Forelimb muscle (tissue), 1 donor: ENCODE measurements around the gene GTPBP8. TPM values are rescaled to one million over a fixed set of nuclear protein-coding genes. Genes with fewer than 3 reads are reported as not detected.

Source experiments
- DNase-seq: peaks from one replicate; pipeline ENCODE4 v3.0.0-alpha.2; 2013; ENCODE audit warnings: low read depth
- polyA plus RNA-seq: library from polyadenylated mRNA; unstranded; fragments of 120-200 nt; gene quantifications from one replicate; pipeline ENCODE4 v1.2.1, GENCODE V29; 2013; ENCODE audit not compliant: insufficient read length

GTPBP8 gene
- polyA plus RNA-seq, result 17.4 TPM

DNA sequence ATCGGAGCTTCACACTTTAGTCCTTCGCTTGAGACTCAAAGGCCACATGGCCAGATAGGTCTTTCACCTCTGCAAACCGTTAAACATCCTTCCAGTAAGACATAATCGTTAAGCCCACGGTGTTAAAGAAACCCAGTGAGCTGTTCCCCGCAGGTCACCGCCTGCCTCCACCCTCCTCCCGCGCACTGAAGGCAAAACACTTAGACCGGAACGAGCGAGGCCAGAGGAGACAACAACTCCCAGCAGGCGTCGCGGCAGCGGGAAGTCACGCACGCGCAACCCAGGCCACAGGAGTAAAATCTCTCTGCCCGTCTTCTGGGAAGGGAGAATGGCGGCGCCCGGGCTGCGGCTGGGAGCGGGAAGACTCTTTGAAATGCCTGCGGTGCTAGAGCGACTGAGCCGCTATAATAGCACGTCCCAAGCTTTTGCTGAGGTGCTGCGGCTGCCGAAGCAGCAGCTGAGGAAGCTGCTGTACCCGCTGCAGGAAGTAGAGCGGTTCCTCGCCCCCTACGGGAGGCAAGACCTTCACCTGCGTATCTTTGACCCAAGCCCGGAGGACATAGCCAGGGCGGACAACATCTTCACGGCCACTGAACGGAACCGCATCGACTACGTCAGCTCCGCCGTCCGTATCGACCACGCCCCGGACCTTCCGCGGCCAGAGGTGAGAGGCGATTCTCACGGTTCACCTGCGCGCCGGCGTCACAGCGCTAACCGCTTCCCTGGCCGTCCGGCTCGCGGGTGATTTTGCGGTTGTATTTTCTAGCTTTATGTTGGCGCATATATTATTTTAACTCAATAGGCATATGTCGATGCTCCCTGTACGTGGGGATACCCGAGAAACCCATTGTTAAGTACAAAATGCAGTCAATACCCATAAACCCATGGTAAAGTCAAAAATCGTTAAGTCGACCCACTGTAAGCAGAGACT lies at the start of gene GTPBP8:
Gene GTPBP8, plus strand, starts transcription at position 313 of the 931 bp plus-strand sequence. Its CDS starts 16 bp downstream, at position 329.
- DNase-seq, result peak; percentile 64

DNA sequence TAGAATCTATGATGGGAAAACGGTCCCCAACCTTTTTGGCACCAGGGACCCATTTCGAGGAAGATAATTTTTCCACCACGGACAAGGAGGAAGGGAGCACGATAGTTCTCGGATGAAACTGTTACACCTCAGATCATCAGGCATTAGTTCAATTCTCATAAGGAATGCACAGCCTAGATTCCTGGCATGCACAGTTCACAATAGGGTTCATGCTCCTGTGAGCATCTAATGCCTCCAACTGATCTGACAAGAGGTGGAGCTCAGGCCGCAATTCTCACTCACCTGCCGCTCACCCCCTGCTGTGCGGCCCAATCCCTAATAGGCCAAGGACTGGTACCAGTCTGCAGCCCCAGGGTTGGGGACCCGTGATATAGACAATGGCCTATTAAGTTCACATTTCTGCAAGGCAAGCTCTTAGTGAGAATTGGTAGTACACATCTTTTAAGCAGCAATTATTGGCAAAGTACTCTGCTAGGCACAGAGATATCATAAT lies 42.4 kb upstream of the GTPBP8 start:
- no peak for DNase-seq

DNA sequence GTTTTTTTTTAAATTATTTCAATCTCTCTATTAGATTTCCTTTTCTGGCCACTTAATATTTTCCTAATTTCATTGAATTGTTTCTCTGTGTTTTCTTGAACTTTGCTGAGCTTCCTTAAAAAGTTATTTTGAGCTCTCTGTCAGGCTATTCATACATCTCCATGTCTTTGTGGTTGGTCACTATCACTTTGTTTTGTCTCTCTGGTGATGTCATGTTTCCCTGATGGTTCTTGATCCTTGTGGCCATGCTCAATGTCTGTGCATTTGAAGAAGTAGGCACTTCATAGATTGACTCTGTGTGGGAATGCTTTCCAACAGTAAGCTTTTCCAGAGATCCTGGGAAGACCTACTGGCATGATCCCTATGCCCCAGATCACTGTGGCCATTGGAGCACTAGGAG lies 34.4 kb upstream of the GTPBP8 start:
- no peak for DNase-seq

- no peak for DNase-seq
These were observed 31.8 kb upstream of the GTPBP8 start for GRCh38 chr3:112958811-112959560.

DNA sequence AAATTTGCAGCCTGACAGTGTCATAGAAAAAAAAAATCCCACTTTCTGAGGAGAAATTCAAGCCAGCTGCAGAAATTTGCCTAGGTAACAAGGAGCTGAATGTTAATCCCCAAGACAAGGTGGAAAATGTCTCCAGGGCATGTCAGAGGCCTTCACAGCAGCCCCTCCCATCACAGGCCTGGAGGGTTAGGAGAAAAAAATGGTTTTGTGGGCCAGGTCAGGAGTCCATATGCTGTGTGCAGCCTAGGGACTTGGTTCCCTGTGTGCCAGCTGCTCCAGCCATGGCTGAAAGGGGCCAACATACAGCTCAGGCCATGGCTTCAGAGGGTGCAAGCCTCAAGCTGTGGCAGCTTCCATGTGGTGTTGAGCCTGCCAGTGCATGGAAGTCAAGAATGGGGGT lies 27.1 kb upstream of the GTPBP8 start:
- DNase-seq, result no peak

DNA sequence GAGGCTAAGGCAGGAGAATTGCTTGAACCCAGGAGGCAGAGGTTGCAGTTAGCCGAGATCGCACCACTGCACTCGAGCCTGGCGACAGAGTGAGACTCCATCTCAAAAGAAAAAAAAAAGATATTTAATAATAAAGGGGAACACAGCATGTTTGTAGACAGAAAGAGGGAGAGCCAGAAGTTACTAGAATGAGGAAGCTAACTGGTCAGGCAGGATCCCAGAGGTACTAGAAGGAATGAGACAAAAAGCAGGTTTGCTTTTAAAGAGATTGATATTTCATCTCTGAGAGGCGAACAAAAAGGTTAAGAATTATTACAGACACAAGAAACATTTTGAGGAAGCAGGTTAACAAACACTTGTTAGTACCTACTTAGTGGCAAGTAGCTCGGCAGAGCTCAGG lies 25.1 kb upstream of the GTPBP8 start:
- DNase-seq, result no peak

GRCh38 chr3:112966633-112967032 lies 24.2 kb upstream of the GTPBP8 start:
- no peak for DNase-seq

DNA sequence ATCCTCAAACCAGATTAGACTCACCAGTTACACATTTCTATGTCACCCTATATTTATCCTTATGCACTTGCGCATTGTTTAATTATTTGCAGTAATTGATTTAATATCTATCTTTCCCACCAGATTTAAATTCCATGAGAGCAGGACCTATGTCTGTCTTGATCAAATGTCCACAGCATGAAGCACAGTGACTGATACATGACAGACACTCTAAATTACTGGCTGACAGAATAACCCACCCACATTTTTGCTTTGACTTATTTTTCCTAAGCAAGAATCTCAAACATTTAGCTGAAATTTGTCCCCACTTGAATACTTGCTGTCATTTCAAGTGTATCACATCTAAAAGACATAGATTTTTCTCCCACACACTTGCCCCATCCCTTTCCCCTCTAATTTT lies 23.4 kb upstream of the GTPBP8 start:
- no peak for DNase-seq

- DNase-seq, result no peak
These were observed 23.0 kb upstream of the GTPBP8 start for GRCh38 chr3:112967828-112968227.

GRCh38 chr3:112972158-112972557 lies 18.6 kb upstream of the GTPBP8 start:
- DNase-seq, result no peak

GRCh38 chr3:112973325-112974177 lies 17.2 kb upstream of the GTPBP8 start:
- DNase-seq, result no peak

- no peak for DNase-seq
These were observed 16.6 kb upstream of the GTPBP8 start for GRCh38 chr3:112974178-112974517.

DNA sequence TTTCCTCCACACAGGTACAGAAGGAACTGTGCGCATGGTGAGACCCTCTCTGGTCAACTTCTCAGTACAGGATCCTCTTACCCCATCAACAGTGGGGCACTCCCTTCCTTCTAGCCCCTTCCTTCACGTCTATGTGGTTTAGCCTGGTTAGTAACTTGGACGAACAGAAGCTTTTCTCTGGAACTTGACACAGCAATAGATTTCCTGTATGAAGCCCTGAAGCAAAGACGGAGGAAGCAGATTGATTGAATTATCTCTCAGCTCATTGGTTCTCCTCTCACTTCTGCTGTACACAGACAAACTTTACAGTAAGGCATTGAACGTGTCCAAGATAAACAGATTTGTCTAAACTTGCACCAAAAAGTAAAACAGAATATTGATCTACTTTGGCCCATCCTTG lies 15.9 kb upstream of the GTPBP8 start, which contains the start of gene CD200R1:
Gene CD200R1, minus strand, starts transcription at position 210 of the 400 bp plus-strand sequence. CDS start 246 bp downstream, outside the sequence.
- DNase-seq, result no peak

DNA sequence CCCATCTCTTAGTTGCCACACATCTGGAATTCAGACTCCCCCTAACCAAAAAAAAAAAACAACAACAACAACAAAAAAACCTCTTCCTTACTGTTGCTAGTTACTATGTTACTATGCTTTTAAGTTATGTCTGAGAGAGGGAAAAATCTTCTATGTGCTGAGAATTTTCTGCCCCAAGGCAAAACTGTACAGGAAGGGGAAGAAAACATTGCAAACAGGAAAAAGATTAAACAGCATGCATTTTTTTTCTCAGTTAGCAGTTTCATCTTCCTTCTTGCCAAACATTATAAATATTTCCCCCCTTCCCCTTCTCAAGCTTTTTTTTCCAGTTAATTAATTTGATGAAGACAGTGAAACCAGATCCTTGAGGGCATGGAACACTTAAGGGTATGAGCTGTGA lies 14.8 kb upstream of the GTPBP8 start:
- DNase-seq, result no peak

DNA sequence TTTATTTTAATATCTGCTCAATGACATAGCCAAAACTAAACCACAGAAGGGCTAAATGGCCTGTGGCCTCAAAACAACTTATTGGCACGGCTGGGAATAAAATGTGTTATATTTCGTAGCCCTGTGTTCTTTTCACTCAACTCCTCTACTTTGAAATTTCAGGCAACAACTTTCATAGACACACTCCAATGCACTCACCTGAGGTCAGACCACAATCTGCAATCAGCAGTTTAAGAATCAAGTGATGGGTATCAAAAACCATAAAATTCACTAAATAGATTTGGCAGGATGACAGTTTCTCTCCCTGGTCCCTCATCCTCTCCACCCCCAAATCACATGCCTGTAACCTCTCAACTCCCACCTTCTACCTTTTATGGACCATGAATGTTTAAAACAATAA lies 13.8 kb upstream of the GTPBP8 start:
- no peak for DNase-seq

DNA sequence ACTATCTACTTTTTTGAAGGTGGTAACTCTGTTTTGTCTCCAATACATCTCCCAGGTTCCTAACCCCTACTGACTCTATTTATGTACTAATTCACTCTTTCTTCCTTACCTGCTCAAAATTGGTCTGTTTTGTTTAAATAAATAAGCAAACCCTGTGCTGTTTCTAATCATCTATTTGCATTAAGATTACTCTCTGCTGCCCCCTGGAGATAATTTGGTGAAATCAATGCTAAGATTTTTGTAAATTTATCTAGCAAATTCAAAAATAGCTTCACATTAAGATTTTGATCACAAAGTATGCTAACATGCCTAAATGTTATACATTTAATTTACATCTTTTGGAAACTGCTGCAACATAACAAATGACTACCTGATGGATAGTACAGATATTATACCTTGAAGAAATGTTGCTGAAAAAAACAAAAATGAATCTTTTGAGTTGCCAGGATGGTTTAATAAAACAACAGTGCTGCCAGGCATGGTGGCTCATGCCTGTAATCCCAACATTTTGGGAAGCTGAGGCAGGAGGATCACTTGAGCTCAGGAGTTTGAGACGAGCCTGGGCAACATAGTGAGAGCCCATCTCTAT lies 11.4 kb upstream of the GTPBP8 start:
- DNase-seq, result no peak

GRCh38 chr3:112980080-112980479 lies 10.7 kb upstream of the GTPBP8 start:
- DNase-seq, result no peak

DNA sequence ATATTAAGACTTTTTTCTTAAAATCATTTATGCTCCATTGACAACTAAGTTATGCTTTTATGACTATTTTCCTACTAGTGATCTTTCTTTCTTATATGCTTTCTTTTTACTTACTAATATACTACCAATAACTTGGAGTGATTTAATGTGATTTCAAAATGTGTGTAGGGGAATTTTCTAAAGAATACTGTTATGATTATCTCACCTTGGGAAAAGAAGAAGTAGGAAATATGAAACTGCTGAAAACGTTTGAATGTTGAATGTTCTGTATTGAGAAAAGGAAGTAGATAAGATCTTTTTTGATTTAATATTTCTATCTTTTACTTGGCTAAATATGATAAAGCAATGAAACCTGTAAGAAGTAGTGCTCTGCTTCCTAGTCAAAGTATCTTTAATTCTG lies 8.1 kb upstream of the GTPBP8 start:
- DNase-seq, result no peak

GRCh38 chr3:112984485-112984884 lies 6.3 kb upstream of the GTPBP8 start:
- no peak for DNase-seq

DNA sequence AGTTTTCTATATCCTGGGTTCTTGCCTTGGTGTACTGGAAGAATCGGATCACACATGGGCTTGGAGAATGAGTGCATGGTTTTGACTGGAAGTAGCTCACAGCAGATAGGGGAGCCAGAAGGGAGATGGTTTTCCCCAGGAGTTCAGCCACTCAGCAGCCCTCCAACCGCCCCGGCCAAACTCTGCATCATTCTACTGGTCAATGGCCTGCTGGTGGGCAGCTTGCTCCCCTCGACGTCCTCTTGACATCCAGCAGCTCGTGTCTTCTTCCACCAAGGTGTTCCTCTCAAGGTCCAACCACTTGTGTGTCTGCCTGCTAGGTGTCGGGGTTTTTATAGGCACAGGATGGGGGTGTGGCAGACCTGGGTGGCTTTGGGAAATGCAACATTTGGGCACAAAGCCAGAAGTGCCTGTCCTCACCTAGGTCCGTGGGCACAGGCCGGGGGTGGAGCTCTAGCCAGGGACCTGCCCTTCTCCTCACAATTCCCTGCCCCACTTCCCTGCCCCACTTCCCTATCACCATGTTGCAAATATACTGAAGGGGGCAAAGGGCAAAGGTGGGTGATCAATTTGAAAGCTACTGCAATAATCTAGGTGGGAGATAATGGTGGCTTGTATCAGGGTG lies 3.0 kb upstream of the GTPBP8 start:
- no peak for DNase-seq

GRCh38 chr3:112995800-112996199 lies 5.0 kb downstream of the GTPBP8 start:
- DNase-seq, result no peak
